SHP77 treated with DMSO at 0.1 percent for 48 hours (cell line): ENCODE measurements around the gene LINC01488.

ENCODE experiments used
- DNase-seq: peaks from one replicate; lab custom pipeline; 2025; lab: John Stamatoyannopoulos, UW

The LINC01488 gene

DNA sequence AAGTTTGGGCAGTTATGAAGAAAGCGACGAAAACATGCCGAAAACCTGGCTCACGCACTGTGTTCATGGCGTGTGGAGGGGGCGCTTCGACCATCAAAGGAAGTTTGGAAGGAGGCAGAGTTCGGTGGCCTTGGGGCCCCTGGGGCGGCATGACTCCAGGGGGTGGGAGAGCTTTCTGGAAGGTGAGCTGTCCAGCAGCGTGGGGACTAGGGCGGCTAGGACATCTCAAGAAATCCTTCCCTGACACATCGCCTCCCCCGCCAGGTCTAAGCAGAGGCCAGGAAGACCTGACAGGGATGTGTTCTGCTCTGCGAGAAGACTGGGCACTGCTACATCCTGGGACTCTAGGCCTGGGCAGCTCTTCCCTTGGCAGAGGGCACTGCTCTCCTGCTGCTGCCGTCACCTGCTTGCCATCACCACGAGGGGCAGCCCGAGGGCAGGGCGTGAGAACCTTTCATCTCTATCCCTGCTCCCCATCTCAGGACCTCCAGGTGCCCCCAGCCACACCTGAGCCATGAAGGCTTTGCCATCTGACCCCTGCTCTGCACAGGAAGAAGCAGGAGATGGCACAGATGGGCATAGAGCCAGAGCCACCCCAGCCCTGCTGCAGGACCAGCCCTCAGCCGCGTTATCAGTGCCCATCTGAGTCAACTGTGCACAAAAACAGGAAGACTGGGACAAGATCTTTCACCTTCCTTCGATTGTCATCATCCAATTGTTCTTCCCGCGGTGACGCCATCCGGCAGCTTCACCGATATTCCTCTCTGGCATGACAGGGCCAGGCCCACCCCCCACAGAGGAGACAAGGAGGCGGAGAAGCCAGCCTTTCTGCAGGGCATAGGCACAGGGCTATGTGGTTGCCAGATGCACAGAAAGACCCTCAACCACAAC, 12.7 kb downstream of the LINC01488 start:
- DNase-seq = no peak

GRCh38 chr11:69494851-69495250, 13.4 kb downstream of the LINC01488 start:
- DNase-seq = no peak

DNA sequence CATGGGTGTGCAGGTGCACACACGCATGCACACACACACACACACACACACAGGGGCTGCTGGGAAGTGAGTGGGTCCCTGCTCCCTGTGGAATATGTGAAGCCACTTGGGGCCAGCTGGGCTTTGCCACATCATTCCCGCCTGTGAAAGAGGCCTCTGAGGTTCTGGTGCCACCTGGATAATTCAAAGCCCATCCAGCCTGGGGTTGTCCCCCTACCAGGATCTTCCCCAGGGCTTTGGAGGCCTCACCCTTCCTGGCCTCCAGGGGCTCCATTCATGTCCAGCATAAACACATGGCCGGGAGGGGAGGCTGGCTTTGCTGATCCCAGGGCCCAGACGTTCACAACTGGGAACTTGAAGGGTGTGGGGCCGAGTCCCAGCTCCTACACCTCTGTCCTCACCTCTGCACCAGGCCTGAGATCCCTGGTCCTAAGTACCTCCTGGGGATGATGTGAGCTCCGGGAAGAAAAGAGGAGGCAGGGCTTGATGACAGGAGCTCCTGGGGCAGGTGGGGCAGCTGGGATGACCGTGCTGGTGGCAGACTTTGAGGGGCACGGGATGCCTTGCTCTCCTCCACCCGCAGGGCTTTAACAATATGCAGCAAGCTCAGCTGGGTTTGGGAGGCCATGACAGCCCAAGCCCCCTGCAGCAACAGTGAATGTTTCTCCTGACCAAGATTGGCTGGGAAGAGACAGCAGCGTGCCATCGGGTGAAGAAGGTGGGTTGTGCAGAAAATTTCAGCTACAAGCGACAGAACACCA, 14.2 kb downstream of the LINC01488 start:
- no peak for DNase-seq

- DNase-seq = no peak
Observed at GRCh38 chr11:69496202-69496557, 14.7 kb downstream of the LINC01488 start.

DNA sequence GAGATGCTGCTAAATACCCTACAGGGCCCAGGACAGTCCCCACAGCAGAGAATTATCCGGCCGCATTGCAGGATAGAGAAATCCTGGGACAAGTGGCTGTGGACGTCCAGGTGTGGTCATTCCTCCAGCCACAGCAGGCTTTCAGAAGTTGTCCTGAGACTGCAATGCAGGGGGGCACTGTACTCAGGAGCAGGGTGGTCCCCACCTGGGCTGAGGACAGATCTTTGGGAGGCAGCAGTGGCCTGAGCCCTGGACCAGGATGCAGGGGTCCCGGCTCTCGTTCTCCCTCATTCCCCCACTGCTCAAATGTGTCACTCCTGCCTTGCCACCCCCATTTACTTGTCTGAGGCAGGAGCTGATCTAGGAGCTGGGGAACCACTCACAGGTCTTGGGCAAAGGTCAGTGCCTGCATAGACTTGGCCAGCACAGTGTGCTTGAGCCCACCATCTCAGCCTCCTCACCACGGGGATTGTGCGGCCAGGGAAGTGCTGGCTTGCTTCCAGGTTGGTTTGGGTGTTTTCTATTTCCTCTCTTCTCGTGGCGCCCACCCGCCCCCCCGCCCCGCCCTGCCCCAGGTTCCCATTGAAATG, 15.3 kb downstream of the LINC01488 start:
- no peak for DNase-seq

DNA sequence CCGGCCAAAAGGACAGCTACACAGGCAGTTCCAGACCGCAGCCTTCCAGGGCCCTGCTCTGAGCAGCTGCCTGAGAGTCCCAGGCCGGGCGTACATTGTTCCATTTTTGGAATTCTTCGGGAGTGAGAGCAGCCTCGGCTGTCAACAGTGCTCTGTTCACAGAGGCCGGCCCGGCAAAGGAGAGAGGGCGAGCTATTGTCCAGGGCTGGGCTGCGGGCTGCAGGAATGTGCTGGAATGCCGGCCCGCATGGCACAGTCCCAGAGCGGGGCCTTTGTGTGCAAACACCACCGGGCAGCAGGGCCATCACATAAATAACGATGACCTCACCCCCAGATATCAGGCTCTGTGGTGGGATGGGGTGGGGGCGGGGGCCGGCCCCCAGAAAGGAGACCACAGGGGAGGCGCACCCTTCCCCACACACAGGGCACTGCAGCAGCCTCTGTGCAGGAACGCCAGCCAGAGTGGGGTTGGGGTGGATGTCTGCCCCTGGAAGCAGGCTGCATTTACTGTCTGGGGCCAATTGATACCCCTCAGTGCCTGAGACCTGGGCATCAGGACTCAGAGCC, 15.8 kb downstream of the LINC01488 start:
- DNase-seq = no peak

- DNase-seq = no peak
Observed at GRCh38 chr11:69498614-69499175, 17.2 kb downstream of the LINC01488 start.

DNA sequence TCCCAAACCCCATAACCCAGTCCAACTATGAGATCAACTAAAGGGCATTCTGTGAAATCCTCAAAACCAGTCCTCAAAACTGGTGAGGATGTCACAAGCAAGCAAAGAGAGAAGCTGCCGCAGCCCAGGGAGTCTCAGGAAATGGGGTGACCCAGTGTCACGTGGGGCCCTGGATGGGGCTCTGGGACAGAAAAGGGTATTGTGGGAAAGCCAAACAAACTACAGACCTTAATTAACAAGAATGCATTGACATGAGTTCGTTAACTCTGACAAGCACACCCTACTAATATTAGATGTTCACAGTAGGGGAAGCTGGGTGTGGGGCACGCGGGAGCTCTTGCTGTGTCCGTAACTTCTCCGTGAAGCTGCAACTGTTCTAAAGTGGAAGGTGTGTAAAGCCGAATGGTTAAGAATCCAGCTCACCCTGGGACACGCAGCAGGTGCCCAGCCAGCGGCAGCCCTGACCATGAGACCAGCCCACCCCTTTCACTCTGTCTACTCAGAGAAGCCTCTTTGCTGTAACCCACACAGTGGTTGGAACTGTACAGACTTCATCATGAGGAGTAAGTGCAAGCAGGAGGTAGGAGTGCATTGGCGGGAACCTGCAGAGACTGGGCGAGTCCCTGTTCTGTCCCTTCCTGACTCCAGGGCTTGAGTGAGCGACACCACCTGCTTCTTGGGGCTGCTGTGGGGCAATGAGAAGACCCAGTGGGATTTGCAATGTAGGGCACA, 17.9 kb downstream of the LINC01488 start:
- no peak for DNase-seq

- DNase-seq = no peak
Observed at GRCh38 chr11:69499918-69500284, 18.4 kb downstream of the LINC01488 start.

DNA sequence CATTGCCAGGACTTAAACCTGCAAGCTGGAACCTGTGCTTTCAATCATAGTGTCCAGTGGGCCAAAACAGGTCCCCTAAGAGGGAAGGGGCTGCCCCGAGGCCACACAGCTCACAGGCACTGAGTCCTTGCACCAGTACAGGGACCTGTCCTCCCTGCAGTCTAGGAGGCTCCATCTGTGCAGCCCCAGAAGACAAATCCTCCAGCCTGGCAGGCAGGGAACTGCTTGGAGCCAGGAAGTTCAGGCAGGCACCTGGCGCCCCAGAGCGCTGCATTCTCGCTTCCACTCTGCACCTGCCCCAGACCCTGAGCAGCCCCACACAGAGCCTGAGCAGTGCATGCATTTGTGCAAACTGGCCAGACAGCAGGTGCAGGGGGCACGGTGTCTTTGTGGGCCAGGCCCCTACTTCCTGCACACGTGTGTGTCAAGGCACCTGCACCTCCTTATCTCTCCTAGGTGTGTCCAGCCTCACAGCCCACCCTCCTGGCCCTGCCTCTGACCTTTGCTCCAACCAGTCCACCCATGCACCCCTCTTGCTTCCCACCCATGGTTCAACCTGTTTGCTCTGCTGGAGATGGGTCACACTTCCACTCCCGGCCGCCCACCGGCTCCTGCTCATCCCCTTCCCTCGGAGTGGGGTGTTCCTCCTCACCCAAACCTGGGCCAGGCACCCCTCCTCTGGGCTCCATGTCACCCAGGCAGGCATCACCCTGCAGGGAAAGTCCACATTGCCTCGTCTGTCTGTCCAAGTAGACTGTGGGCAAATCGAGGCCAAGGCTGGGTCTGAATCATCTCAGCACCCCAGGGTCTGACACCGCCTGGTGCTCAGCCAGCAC, 19.0 kb downstream of the LINC01488 start:
- peak; percentile 17 for DNase-seq

- no peak for DNase-seq
Observed at GRCh38 chr11:69501121-69501489, 19.6 kb downstream of the LINC01488 start.

DNA sequence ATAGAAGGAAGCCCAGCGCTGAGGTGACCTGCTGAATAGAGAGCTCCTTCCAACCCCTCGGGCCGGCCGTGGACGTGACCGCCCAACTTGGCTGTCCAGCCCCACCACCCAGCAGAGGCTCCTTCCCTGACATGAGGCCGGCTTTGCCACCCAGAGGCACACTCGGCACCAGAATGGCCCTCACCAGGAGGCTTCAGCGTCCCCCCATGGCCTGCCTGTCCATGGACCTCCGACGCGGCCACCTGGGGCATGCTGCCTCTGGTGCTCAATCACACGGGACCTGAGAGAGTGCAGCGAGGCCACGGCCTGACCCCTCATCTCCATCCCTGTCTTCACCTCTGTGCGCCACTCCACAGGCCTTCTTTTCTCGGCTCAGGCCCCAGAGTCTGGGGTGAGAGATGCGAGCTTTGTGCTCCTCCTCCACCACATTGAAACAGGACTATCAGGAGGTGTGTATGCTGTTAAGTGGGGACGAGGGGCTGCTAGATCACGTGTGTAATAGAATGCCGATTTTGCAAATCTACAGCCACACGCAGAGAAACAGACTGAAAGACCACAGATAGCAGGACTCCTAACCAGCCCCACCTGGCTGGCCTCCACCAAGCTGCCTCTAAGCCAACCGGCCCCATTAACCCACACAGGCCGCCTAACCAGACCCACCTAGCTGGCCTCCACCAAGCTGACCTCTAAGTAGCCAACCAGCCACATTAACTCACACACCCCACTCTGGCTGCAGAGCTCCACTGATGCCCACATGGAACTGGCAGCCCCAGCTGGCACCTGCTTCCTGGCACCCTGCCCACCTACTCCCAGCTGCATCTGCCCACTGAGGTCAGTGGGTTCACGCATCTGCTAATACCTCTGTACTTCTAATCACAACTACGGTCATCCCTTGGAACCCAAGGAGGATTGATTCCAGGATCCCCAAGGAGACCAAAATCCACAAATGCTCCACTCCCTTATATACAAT, 20.7 kb downstream of the LINC01488 start:
- no peak for DNase-seq

- DNase-seq = no peak
Observed at GRCh38 chr11:69504127-69504526, 22.7 kb downstream of the LINC01488 start.

- no peak for DNase-seq
Observed at GRCh38 chr11:69504576-69505335, 23.3 kb downstream of the LINC01488 start.

DNA sequence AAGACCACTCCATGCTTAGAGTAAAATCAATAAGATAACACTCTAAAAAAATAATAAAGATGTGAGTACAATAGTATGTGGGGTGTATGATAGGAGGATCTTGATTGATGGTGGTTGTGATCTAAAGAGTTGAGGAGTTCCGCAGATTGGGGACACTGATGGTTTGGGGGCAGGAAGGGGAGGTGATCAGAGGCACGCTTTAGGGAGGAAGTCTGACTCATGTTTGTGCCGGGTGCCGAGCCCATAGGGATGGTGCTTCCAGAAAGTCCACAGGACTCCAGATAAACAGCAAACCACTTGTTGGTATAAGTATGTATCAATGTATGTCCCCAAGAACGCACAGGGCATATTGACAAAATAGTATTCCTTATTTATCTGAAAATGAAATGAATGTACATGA, 27.5 kb downstream of the LINC01488 start:
- DNase-seq = no peak

GRCh38 chr11:69509381-69509780, 27.9 kb downstream of the LINC01488 start:
- no peak for DNase-seq

GRCh38 chr11:69509846-69510390, 28.5 kb downstream of the LINC01488 start:
- DNase-seq = no peak
